SK-N-SH treated with all-trans-retinoic acid at 6 μM for 48 hours (cell line): ENCODE measurements around the gene NAGLU.

ENCODE experiments used
- CSDC2 ChIP-seq: fragments of 250-450 bp; sonication (Bioruptor Pico); IDR thresholded peaks from 2 replicates; pipeline ENCODE4 v1.5.0; 2020; ENCODE audit warnings: mild to moderate bottlenecking, moderate library complexity
- GLIS3 ChIP-seq: fragments of 250-450 bp; sonication (Bioruptor Pico); IDR thresholded peaks from 2 replicates; pipeline ENCODE4 v1.5.0; 2020; ENCODE audit warnings: mild to moderate bottlenecking, moderate library complexity
- OSR1 ChIP-seq: fragments of 250-450 bp; sonication (Bioruptor Pico); IDR thresholded peaks from 2 replicates; pipeline ENCODE4 v1.8.0; 2022; ENCODE audit warnings: moderate library complexity, mild to moderate bottlenecking, inconsistent platforms
- PATZ1 ChIP-seq: fragments of 250-450 bp; sonication (Bioruptor Pico); IDR thresholded peaks from 2 replicates; pipeline ENCODE4 v1.8.0; 2020; ENCODE audit warnings: mild to moderate bottlenecking, moderate library complexity, borderline replicate concordance
- SNAI2 ChIP-seq: fragments of 250-450 bp; sonication (Bioruptor Pico); IDR thresholded peaks from 2 replicates; pipeline ENCODE4 v1.5.0; 2020; ENCODE audit warnings: mild to moderate bottlenecking, moderate library complexity
- TCF4 ChIP-seq: fragments of 250-450 bp; sonication (Bioruptor Pico); IDR thresholded peaks from 2 replicates; pipeline ENCODE4 v1.8.0; 2021; ENCODE audit warnings: mild to moderate bottlenecking, moderate library complexity, borderline replicate concordance

GRCh38 chr17:42541041-42541833 lies 5.2 kb downstream of the NAGLU start:
- no peak for TF ChIP-seq CSDC2 (CRISPR knock-in tag)
- TF ChIP-seq SNAI2 (CRISPR knock-in tag), result no peak
- TF ChIP-seq GLIS3 (CRISPR knock-in tag), result no peak
- no peak for TF ChIP-seq TCF4 (CRISPR knock-in tag)
- TF ChIP-seq PATZ1 (CRISPR knock-in tag), result no peak
- no peak for TF ChIP-seq OSR1 (CRISPR knock-in tag)
